DMS79 treated with DMSO at 0.1 percent for 48 hours (cell line): ENCODE data around the gene TSPAN32.

Experiments used
- DNase-seq: peaks from one replicate; lab custom pipeline; 2025; lab: John Stamatoyannopoulos, UW

Gene TSPAN32

GRCh38 chr11:2366733-2367132 lies 64.9 kb downstream of the TSPAN32 start:
- DNase-seq = no peak

- no peak for DNase-seq
These were observed 65.7 kb downstream of the TSPAN32 start for GRCh38 chr11:2367266-2368160.
